ENCODE results near the gene ZFYVE19. TPM values are rescaled to one million over a fixed set of nuclear protein-coding genes. Genes with fewer than 3 reads are reported as not detected.

The ZFYVE19 gene
- total RNA-seq, 1 experiment from 2014 or later = 32.6 TPM

DNA sequence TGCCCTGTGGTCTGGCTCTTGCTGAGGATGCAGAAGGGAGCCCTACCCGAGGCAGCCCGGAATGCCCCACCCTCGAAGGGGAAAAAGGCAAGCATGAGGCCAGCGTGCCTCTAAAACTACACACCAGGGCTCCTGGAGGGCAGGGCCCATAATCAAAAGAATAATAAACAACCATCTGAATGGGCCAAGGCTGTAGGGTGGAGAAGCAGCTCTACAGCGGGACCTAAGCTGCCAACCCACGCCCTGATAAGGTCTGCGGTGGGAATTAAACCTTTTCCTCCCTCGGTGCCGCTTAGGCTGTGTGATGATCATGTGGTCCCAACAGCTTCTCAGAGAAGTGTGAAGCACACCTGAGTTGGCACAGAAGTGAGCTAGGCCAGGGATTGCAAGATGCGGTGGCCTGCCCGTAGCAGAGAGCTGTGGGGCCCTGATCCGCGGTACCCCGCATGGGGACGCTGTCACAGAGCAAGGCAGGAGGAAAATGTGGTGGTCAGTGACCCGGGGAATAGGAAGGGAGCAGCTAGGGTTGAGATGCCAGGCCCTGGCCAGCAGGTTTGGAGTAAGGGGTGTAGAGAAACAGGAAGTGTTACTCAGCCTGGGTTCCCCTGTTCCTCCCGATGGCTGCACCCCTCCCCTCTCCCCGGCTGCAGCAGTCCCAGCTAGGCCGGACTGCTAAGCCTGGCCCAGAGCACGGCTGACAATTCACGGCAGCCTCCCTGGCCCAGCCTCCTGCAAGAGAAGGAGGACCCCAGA, 38.2 kb upstream of the ZFYVE19 start:
- H3K27me3 ChIP-seq (ENCODE audit: insufficient read depth, low read depth) = no peaks in the 10 kb centered on the region
- no peaks in the 10 kb centered on the region for H4K20me1 ChIP-seq (ENCODE audit: insufficient read depth)
- H3K4me2 ChIP-seq = peak overlapping the region; percentile 77
- DNase-seq = no peak
- no peaks in the 10 kb centered on the region for H3K36me3 ChIP-seq (ENCODE audit: low read depth)
- intact Hi-C loops (cut with micrococcal nuclease; ENCODE audit: unreplicated experiment) = loop anchor here (1.0 kb wide), 4 partner anchors 13 to 76 kb away; partner anchors contain the start of genes DNAJC17, RMDN3, SPINT1 and ZFYVE19
- BruUV-seq (replicated peaks) = TSS peak; percentile 4
- ChIA-PET POLR2A (ENCODE audit: unreplicated experiment) (interaction anchor here (0.6 kb wide), 1 partner anchor 85 kb away, joined by 4 read pairs; no protein-coding TSS in a partner anchor), CTCF (interaction anchor here (2.0 kb wide), 1 partner anchor 90 kb away, joined by 6 read pairs; no protein-coding TSS in a partner anchor)
- no peak overlapping the region for H2AFZ ChIP-seq
- H3K4me3 ChIP-seq = peak overlapping the region; percentile 41; the same call in 1 of the 2 replicates
- TF ChIP-seq, protein P1, sequence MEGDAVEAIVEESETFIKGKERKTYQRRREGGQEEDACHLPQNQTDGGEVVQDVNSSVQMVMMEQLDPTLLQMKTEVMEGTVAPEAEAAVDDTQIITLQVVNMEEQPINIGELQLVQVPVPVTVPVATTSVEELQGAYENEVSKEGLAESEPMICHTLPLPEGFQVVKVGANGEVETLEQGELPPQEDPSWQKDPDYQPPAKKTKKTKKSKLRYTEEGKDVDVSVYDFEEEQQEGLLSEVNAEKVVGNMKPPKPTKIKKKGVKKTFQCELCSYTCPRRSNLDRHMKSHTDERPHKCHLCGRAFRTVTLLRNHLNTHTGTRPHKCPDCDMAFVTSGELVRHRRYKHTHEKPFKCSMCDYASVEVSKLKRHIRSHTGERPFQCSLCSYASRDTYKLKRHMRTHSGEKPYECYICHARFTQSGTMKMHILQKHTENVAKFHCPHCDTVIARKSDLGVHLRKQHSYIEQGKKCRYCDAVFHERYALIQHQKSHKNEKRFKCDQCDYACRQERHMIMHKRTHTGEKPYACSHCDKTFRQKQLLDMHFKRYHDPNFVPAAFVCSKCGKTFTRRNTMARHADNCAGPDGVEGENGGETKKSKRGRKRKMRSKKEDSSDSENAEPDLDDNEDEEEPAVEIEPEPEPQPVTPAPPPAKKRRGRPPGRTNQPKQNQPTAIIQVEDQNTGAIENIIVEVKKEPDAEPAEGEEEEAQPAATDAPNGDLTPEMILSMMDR (conservative IDR thresholded peaks at IDR 0.05) = no peak
- no peak for TF ChIP-seq EZH2 (IDR thresholded peaks at IDR 0.05; ENCODE audit: low read depth)
- H3K9me2 ChIP-seq (ENCODE audit: insufficient read depth) = no peaks in the 10 kb centered on the region
- peak overlapping the region; percentile 83 for H3K27ac ChIP-seq
- no peaks in the 10 kb centered on the region for H3K9me3 ChIP-seq (ENCODE audit: insufficient read depth, low read depth)
- H3F3A ChIP-seq (ENCODE audit: insufficient read depth, low read depth) = peaks cover 47% of the 10 kb centered on the region
- H3K79me2 ChIP-seq (ENCODE audit: low read depth) = no peaks in the 10 kb centered on the region
- H3K4me1 ChIP-seq (replicated peaks; ENCODE audit: insufficient read depth) = peaks cover 58% of the 10 kb centered on the region

DNA sequence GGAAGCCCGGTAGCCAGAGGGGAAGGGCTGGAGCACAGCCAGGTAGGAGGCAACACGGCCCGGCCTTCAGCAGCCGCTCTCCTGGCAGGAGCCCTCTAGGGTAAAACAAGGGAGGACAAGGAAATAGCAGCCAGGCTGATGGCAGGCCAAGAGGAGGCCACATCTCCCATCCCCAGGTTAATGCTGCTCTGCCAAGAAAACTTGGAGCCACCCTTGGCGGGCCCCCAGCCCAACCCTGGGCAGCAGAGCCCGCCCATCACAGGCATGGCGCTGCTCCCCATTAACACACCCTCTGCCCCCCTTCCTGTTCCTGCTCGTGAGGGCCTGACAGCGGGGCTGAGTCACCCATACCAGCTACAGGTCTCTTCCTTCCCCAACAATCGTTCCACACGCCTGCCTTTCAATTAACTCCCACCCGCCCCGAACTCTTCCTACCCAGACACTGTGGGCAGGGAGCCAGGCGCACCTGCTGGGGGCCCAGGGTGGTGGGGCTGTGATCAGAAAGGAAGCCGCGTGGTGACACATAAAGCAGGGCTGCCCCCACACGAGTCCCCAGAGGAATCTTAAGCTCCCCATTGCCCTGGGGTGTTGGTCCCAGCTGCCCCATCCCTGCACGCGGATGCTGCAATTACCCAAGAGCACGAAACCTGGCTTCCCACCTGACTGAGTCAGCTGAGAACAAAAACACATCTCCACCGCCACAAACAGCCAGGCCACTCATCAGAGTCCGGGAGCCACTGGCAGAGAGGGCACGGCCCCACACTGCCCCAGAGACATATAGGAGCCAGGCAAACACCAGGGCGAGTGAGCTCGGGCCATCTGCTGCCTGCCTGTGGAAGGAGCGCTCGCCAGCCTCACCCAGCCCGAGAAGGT, 37.4 kb upstream of the ZFYVE19 start, which contains the start of gene C15orf62:
C15orf62 (plus strand) TSS at position 707 of the 873 bp plus-strand sequence. CDS start 516 bp downstream, outside the sequence.
- no peaks in the 10 kb centered on the region for H4K20me1 ChIP-seq (ENCODE audit: insufficient read depth)
- CTCF ChIA-PET = interaction anchor here (0.5 to 2.0 kb wide), 5 partner anchors 9 to 123 kb away, joined by 4 to 20 read pairs (median 6); no protein-coding TSS in a partner anchor
- H2AFZ ChIP-seq = no peak within 1 kb of the TSS
- H3K9me3 ChIP-seq (ENCODE audit: insufficient read depth, low read depth) = no peaks in the 10 kb centered on the region
- peak within 1 kb of the TSS; percentile 41; the same call in 1 of the 2 replicates for H3K4me3 ChIP-seq
- H3K79me2 ChIP-seq (ENCODE audit: low read depth) = no peaks in the 10 kb centered on the region
- peak within 1 kb of the TSS; percentile 83 for H3K27ac ChIP-seq
- H3K27me3 ChIP-seq (ENCODE audit: insufficient read depth, low read depth) = no peaks in the 10 kb centered on the region
- peaks cover 58% of the 10 kb centered on the region for H3K4me1 ChIP-seq (replicated peaks; ENCODE audit: insufficient read depth)
- no peaks in the 10 kb centered on the region for H3K9me2 ChIP-seq (ENCODE audit: insufficient read depth)
- TF ChIP-seq, protein P1 (conservative IDR thresholded peaks at IDR 0.05) = no peak
- no peak for TF ChIP-seq EZH2 (IDR thresholded peaks at IDR 0.05; ENCODE audit: low read depth)
- intact Hi-C loops (cut with micrococcal nuclease; ENCODE audit: unreplicated experiment) = loop anchor here (1.0 to 10.0 kb wide), 5 partner anchors 14 to 175 kb away; partner anchors contain the start of genes DNAJC17, KNL1, RMDN3 and SPINT1
- DNase-seq = peak; percentile 93 to 94
- peak within 1 kb of the TSS; percentile 77 for H3K4me2 ChIP-seq
- peaks cover 47% of the 10 kb centered on the region for H3F3A ChIP-seq (ENCODE audit: insufficient read depth, low read depth)
- no TSS peak for BruUV-seq (replicated peaks)
- POLR2A ChIA-PET (ENCODE audit: unreplicated experiment) = interaction anchor here (0.6 kb wide), 3 partner anchors 17 to 85 kb away, joined by 4 to 5 read pairs (median 4); no protein-coding TSS in a partner anchor
- no peaks in the 10 kb centered on the region for H3K36me3 ChIP-seq (ENCODE audit: low read depth)
